NCI-H226 (cell line): ENCODE measurements around the gene LRP6.
A peak's percentile ranks its signal among the peaks of the same experiment; 100 is the strongest.
"Not testable (repeated sequence)": the region's sequence is repeated elsewhere in the genome, so short reads cannot be mapped to it uniquely, and the experiment has no call there.

ENCODE experiments used
- DNase-seq: peaks from one replicate; pipeline ENCODE4 v3.0.0-alpha.2; 2015

Gene LRP6

GRCh38 chr12:12178559-12178958 is 88.3 kb downstream of the LRP6 start:
- DNase-seq, result no peak

- DNase-seq, result no peak
Observed at GRCh38 chr12:12176402-12176801, 90.4 kb downstream of the LRP6 start.

GRCh38 chr12:12171991-12172511 is 94.8 kb downstream of the LRP6 start:
- DNase-seq, result no peak

GRCh38 chr12:12167847-12168246 is 99.0 kb downstream of the LRP6 start:
- no peak for DNase-seq

- DNase-seq, result no peak
Observed at GRCh38 chr12:12166751-12167150, 100.1 kb downstream of the LRP6 start.

GRCh38 chr12:12159988-12160387 is 106.9 kb downstream of the LRP6 start:
- DNase-seq, result peak; percentile 9

- DNase-seq, result no peak
Observed at GRCh38 chr12:12158858-12159257, 108.0 kb downstream of the LRP6 start.

GRCh38 chr12:12157424-12157823 is 109.4 kb downstream of the LRP6 start:
- no peak for DNase-seq

GRCh38 chr12:12156828-12157227 is 110.0 kb downstream of the LRP6 start:
- no peak for DNase-seq

GRCh38 chr12:12156116-12156515 is 110.7 kb downstream of the LRP6 start:
- no peak for DNase-seq

GRCh38 chr12:12153596-12153995 is 113.2 kb downstream of the LRP6 start:
- DNase-seq, result no peak

GRCh38 chr12:12147111-12147510 is 119.7 kb downstream of the LRP6 start:
- DNase-seq, result no peak

- not testable (repeated sequence) for DNase-seq
Observed at GRCh38 chr12:12144531-12144930, 122.3 kb downstream of the LRP6 start.

- no peak for DNase-seq
Observed at GRCh38 chr12:12141000-12141399, 125.8 kb downstream of the LRP6 start.

GRCh38 chr12:12138203-12139154 is 128.4 kb downstream of the LRP6 start:
- DNase-seq, result no peak

GRCh38 chr12:12133785-12134184 is 133.1 kb downstream of the LRP6 start:
- DNase-seq, result no peak

GRCh38 chr12:12133259-12133658 is 133.6 kb downstream of the LRP6 start:
- DNase-seq, result no peak

- no peak for DNase-seq
Observed at GRCh38 chr12:12128670-12129069, 138.2 kb downstream of the LRP6 start.

- DNase-seq, result no peak
Observed at GRCh38 chr12:12127304-12127703, 139.5 kb downstream of the LRP6 start.

- DNase-seq, result no peak
Observed at GRCh38 chr12:12126551-12126950, 140.3 kb downstream of the LRP6 start.

GRCh38 chr12:12123036-12123604 is 143.7 kb downstream of the LRP6 start:
- no peak for DNase-seq

- DNase-seq, result no peak
Observed at GRCh38 chr12:12121061-12121460, 145.8 kb downstream of the LRP6 start.

- no peak for DNase-seq
Observed at GRCh38 chr12:12116677-12117076, 150.2 kb downstream of the LRP6 start.

- no peak for DNase-seq
Observed at GRCh38 chr12:12115514-12115913, 151.3 kb downstream of the LRP6 start.
